BJ (cell line): ENCODE results near the gene ALG14. TPM values are rescaled to one million over a fixed set of nuclear protein-coding genes. Genes with fewer than 3 reads are reported as not detected.
"Not testable (repeated sequence)": the region's sequence is repeated elsewhere in the genome, so short reads cannot be mapped to it uniquely, and the experiment has no call there.

ENCODE experiments used
- CTCF ChIA-PET: fragments of 350-600 bp; formaldehyde crosslinking; extraction: SDS; loops from one replicate; lab custom pipeline; 2021; ENCODE audit warnings: antibody characterized with exemption, inconsistent platforms; lab: Yijun Ruan, JAX
- POLR2A ChIA-PET: fragments of 300-600 bp; sonication (Branson Sonifier 250); formaldehyde crosslinking; extraction: SDS; loops from one replicate; lab custom pipeline; 2021; ENCODE audit warnings: antibody characterized with exemption; lab: Charles Lee
- DNase-seq: peaks from one replicate; pipeline ENCODE4 v3.0.0-alpha.2; 2011; ENCODE audit warnings: low read depth
- H3K27me3 ChIP-seq: 2 replicates; pipeline ENCODE4 v1.6.0; 2011; ENCODE audit warnings: low read length; ENCODE audit not compliant: control insufficient read depth, insufficient read depth
- H3K36me3 ChIP-seq: 2 replicates; pipeline ENCODE4 v1.5.1; 2011; ENCODE audit warnings: low read length; ENCODE audit not compliant: control insufficient read depth, insufficient read depth
- H3K4me3 ChIP-seq: 2 replicates; pipeline ENCODE4 v1.5.1; 2011; ENCODE audit warnings: low read depth, mild to moderate bottlenecking, control low read depth, low read length
- polyA plus RNA-seq: library from polyadenylated mRNA; depleted of rRNA; stranded (reverse); fragments of >200 nt; gene quantifications from 2 replicates; pipeline ENCODE4 v1.2.3, GENCODE V29; 2011
- TF ChIP-seq, protein P1 (sequence below): IDR thresholded peaks from 2 replicates; pipeline ENCODE4 v1.5.1; 2011; ENCODE audit warnings: low read depth, mild to moderate bottlenecking, control low read depth, inconsistent platforms, low read length, moderate library complexity; ENCODE audit not compliant: insufficient read depth

ALG14 gene
- polyA plus RNA-seq, 1 experiment = 2.3 TPM

DNA sequence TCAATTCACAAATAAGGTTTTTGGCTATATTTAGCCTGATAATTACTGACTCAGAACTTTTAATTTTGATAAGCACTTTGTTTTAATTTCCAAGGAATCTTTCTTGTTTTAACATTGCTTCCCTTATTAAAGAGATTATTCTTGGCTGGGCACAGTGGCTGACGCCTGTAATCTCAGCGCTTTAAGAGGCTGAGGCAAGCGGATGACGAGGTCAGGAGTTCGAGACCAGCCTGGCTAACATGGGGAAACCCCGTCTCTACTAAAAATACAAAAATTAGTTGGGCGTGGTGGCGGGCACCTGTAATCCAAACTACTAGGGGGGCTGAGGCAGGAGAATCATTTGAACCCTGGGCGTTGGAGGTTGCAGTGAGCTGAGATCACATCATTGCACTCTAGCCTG is 13.8 kb downstream of the ALG14 start:
- ChIA-PET POLR2A (no interaction called here), CTCF (no interaction called here)
- no peaks in the 10 kb centered on the region for H3K36me3 ChIP-seq
- TF ChIP-seq, protein P1, sequence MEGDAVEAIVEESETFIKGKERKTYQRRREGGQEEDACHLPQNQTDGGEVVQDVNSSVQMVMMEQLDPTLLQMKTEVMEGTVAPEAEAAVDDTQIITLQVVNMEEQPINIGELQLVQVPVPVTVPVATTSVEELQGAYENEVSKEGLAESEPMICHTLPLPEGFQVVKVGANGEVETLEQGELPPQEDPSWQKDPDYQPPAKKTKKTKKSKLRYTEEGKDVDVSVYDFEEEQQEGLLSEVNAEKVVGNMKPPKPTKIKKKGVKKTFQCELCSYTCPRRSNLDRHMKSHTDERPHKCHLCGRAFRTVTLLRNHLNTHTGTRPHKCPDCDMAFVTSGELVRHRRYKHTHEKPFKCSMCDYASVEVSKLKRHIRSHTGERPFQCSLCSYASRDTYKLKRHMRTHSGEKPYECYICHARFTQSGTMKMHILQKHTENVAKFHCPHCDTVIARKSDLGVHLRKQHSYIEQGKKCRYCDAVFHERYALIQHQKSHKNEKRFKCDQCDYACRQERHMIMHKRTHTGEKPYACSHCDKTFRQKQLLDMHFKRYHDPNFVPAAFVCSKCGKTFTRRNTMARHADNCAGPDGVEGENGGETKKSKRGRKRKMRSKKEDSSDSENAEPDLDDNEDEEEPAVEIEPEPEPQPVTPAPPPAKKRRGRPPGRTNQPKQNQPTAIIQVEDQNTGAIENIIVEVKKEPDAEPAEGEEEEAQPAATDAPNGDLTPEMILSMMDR = no peak
- H3K4me3 ChIP-seq = no peak overlapping the region
- no peaks in the 10 kb centered on the region for H3K27me3 ChIP-seq
- DNase-seq = no peak

GRCh38 chr1:95057351-95057750 is 15.4 kb downstream of the ALG14 start:
- no peak for DNase-seq
- POLR2A ChIA-PET = no interaction called here
- Histone ChIP-seq H3K36me3 (no peaks in the 10 kb centered on the region), H3K27me3 (no peaks in the 10 kb centered on the region), H3K4me3 (no peak overlapping the region)
- CTCF ChIA-PET = no interaction called here
- TF ChIP-seq, protein P1 = no peak

DNA sequence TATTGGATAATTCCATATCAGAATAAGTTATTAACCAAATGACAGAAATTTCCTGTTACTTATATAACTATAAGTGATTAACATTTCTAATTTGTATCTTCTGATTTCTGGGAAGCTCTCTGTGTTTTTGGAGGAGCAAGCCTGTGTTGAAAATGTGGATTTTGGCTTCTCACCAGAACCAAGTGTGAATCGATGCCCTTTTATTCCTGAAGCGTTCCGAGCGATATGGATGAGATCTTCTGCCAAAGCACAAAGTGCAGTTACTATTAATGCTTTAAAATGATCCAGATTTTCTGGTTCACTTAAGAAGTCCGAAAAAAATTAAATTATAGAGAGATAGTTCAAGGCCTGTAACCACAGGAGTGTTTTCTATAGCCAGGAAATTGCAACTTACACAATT is 22.8 kb downstream of the ALG14 start:
- H3K4me3 ChIP-seq = no peak overlapping the region
- no peak for DNase-seq
- no peaks in the 10 kb centered on the region for H3K27me3 ChIP-seq
- TF ChIP-seq, protein P1 = no peak
- CTCF ChIA-PET = interaction anchor here (0.6 to 3.3 kb wide), 4 partner anchors 186 to 424 kb away, joined by 3 to 13 read pairs (median 5); no protein-coding TSS in a partner anchor
- no peaks in the 10 kb centered on the region for H3K36me3 ChIP-seq
- POLR2A ChIA-PET = no interaction called here

DNA sequence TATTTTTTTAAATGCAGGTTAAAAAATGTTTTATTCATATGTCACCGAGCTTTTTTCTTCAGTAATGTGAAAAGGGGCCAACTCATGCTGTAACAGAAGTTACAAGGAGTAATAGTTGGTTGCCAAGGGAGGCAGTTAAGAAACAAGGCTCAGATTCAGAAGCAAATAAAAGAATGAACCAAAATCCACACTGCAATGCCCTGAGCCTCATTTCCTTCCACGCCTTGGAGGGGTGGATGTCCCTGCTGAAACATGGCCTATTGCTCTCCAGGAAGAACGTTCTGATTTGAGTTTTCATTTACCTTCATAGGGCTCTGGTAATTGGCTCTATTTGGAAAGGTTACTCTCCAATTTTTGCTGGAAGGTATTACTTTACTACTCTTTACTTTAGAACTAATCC is 24.4 kb downstream of the ALG14 start:
- DNase-seq = no peak
- CTCF ChIA-PET = interaction anchor here (0.6 to 3.3 kb wide), 6 partner anchors 185 to 1837 kb away, joined by 3 to 13 read pairs (median 3); no protein-coding TSS in a partner anchor
- POLR2A ChIA-PET = no interaction called here
- Histone ChIP-seq H3K4me3 (no peak overlapping the region), H3K36me3 (no peaks in the 10 kb centered on the region; the same call in 1 of the 2 replicates), H3K27me3 (no peaks in the 10 kb centered on the region)
- TF ChIP-seq, protein P1 = no peak

DNA sequence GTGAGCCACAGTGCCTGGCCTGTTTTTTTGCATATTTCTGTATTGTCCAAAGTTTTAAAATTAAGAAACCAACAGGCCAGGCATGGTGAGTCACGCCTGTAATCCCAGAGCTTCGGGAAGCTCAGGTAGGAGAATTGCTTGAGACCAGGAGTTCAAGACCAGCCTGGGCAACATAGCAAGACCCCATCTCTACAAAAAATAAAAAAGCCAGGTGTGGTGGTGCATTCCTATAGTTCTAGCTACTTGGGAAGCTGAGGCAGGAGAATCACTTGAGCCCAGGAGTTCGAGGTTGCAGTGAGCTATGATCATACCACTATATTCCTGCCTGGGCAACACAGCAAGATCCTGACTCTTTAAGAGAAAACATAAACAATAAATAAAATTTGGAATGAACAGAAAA is 25.1 kb downstream of the ALG14 start:
- POLR2A ChIA-PET, H3K27me3 ChIP-seq, H3K4me3 ChIP-seq, H3K36me3 ChIP-seq, DNase-seq: not testable (repeated sequence)
- CTCF ChIA-PET = interaction anchor here (0.6 to 3.3 kb wide), 5 partner anchors 184 to 1836 kb away, joined by 3 to 13 read pairs (median 3); no protein-coding TSS in a partner anchor

DNA sequence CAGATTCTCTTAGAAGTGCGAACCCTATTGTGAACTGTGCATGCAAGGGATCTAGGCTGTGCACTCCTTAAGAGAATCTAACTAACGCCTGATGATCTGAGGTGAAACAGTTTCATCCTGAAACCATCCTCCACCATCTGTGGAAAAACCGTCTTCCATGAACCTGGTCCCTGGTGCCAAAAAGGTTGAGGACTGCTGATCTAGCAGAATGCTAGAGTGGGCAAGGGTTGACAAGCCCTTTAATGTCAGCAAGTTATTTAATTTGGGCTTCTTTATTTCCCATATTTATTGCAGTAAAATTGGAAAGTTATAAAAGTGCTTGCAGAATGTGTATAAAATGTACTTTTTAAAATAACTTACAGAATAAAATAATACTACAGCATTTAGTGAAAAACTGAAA is 26.4 kb downstream of the ALG14 start:
- Histone ChIP-seq H3K36me3 (no peaks in the 10 kb centered on the region; the same call in 1 of the 2 replicates), H3K27me3 (no peaks in the 10 kb centered on the region), H3K4me3 (no peak overlapping the region)
- TF ChIP-seq, protein P1 = no peak
- ChIA-PET POLR2A (interaction anchor here (0.6 kb wide), 1 partner anchor 192 kb away, joined by 5 read pairs; no protein-coding TSS in a partner anchor), CTCF (interaction anchor here (4.3 kb wide), 1 partner anchor 191 kb away, joined by 100 read pairs; no protein-coding TSS in a partner anchor)
- no peak for DNase-seq
